ENCODE results near the gene CDH10.

DNA sequence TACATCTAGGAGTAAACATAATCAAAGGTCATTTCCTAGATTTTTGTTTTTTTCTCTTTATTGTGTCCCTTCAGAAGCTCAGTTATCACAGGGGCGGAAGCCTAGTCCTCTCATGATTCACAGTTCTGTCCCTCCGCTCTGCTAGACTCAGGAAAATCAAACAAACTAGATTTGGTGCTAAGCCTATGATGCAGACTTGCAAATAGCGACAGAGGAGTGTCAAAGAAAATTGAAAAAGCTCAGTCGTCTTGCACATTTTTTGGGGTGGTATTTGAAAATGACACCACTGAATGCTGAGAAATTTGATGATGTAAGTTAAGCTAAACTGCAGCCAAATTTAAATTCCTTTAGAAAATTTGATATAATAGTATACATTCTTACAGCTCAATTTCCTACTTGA, 59.0 kb downstream of the CDH10 start:
- TF ChIP-seq, protein P1, sequence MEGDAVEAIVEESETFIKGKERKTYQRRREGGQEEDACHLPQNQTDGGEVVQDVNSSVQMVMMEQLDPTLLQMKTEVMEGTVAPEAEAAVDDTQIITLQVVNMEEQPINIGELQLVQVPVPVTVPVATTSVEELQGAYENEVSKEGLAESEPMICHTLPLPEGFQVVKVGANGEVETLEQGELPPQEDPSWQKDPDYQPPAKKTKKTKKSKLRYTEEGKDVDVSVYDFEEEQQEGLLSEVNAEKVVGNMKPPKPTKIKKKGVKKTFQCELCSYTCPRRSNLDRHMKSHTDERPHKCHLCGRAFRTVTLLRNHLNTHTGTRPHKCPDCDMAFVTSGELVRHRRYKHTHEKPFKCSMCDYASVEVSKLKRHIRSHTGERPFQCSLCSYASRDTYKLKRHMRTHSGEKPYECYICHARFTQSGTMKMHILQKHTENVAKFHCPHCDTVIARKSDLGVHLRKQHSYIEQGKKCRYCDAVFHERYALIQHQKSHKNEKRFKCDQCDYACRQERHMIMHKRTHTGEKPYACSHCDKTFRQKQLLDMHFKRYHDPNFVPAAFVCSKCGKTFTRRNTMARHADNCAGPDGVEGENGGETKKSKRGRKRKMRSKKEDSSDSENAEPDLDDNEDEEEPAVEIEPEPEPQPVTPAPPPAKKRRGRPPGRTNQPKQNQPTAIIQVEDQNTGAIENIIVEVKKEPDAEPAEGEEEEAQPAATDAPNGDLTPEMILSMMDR (IDR thresholded peaks at IDR 0.05; ENCODE audit: low read length) = no peak
- no peak for TF ChIP-seq EZH2 (IDR thresholded peaks at IDR 0.05; ENCODE audit: borderline replicate concordance, low read length)

All from OCI-LY1 (cell line).